Endothelial cell (in vitro differentiated cells): ENCODE data around the gene SUSD5. TPM values are rescaled to one million over a fixed set of nuclear protein-coding genes. Genes with fewer than 3 reads are reported as not detected.
A peak's percentile ranks its signal among the peaks of the same experiment; 100 is the strongest.

Experiments used
- DNase-seq: peaks from one replicate; pipeline ENCODE4 v3.0.0; 2021; ENCODE audit warnings: low spot score
- H3K27ac Mint-ChIP-seq: one replicate; pipeline ENCODE4 v1.8.0; 2021; ENCODE audit warnings: mixed read lengths, inconsistent platforms; ENCODE audit not compliant: unreplicated experiment
- H3K27me3 Mint-ChIP-seq: one replicate; pipeline ENCODE4 v1.8.0; 2021; ENCODE audit warnings: mild to moderate bottlenecking, moderate library complexity, mixed read lengths, inconsistent platforms; ENCODE audit not compliant: unreplicated experiment
- H3K36me3 Mint-ChIP-seq: one replicate; pipeline ENCODE4 v1.8.0; 2021; ENCODE audit warnings: mild to moderate bottlenecking, low read depth, mixed read lengths, inconsistent platforms; ENCODE audit not compliant: unreplicated experiment
- H3K4me1 Mint-ChIP-seq: one replicate; pipeline ENCODE4 v1.8.0; 2021; ENCODE audit warnings: mild to moderate bottlenecking, mixed read lengths, inconsistent platforms; ENCODE audit not compliant: unreplicated experiment
- H3K4me3 Mint-ChIP-seq: one replicate; pipeline ENCODE4 v1.8.0; 2021; ENCODE audit warnings: mild to moderate bottlenecking, mixed read lengths, inconsistent platforms; ENCODE audit not compliant: unreplicated experiment
- H3K9me3 Mint-ChIP-seq: one replicate; pipeline ENCODE4 v1.8.0; 2021; ENCODE audit warnings: mixed read lengths, inconsistent platforms; ENCODE audit not compliant: unreplicated experiment
- CTCF ChIP-seq: fragments of 200-600 bp; sonication (generic); IDR thresholded peaks from one replicate; pipeline ENCODE4 v1.5.0; 2021; ENCODE audit warnings: antibody characterized with exemption; ENCODE audit not compliant: unreplicated experiment
- total RNA-seq: library from RNA; stranded (reverse); fragmentation: NEBNext Ultra II Directional; extraction: Animal tissue kit (Norgen Biotek cat#: 25700); gene quantifications from one replicate; pipeline ENCODE4 v1.2.1, GENCODE V29; 2021; ENCODE audit not compliant: unreplicated experiment

The SUSD5 gene
- total RNA-seq, 1 donor from 2014 or later: 3.9 TPM

GRCh38 chr3:33171580-33171979 is 47.0 kb downstream of the SUSD5 start:
- no peak for TF ChIP-seq CTCF
- H3K4me3 Mint-ChIP-seq: no peak overlapping the region
- H3K27ac Mint-ChIP-seq: peak overlapping the region; percentile 55
- H3K27me3 Mint-ChIP-seq: peaks cover 3% of the 10 kb centered on the region
- peaks cover 3% of the 10 kb centered on the region for H3K36me3 Mint-ChIP-seq
- DNase-seq: no peak
- no peaks in the 10 kb centered on the region for H3K9me3 Mint-ChIP-seq
- H3K4me1 Mint-ChIP-seq: peaks cover 9% of the 10 kb centered on the region

GRCh38 chr3:33170531-33170930 is 48.1 kb downstream of the SUSD5 start:
- H3K4me3 Mint-ChIP-seq: no peak overlapping the region
- peaks cover 3% of the 10 kb centered on the region for H3K36me3 Mint-ChIP-seq
- peaks cover 3% of the 10 kb centered on the region for H3K27me3 Mint-ChIP-seq
- H3K27ac Mint-ChIP-seq: no peak overlapping the region
- TF ChIP-seq CTCF: no peak
- no peak for DNase-seq
- H3K9me3 Mint-ChIP-seq: no peaks in the 10 kb centered on the region
- peaks cover 9% of the 10 kb centered on the region for H3K4me1 Mint-ChIP-seq

- no peak overlapping the region for H3K27ac Mint-ChIP-seq
- no peaks in the 10 kb centered on the region for H3K36me3 Mint-ChIP-seq
- H3K4me1 Mint-ChIP-seq: peaks cover 9% of the 10 kb centered on the region
- DNase-seq: no peak
- no peaks in the 10 kb centered on the region for H3K9me3 Mint-ChIP-seq
- peaks cover 3% of the 10 kb centered on the region for H3K27me3 Mint-ChIP-seq
- no peak for TF ChIP-seq CTCF
- H3K4me3 Mint-ChIP-seq: no peak overlapping the region
Measured at GRCh38 chr3:33167716-33168336, 50.8 kb downstream of the SUSD5 start.

- TF ChIP-seq CTCF: no peak
- DNase-seq: no peak
- H3K4me3 Mint-ChIP-seq: no peak overlapping the region
- H3K36me3 Mint-ChIP-seq: no peaks in the 10 kb centered on the region
- peaks cover 3% of the 10 kb centered on the region for H3K27me3 Mint-ChIP-seq
- H3K27ac Mint-ChIP-seq: no peak overlapping the region
- H3K9me3 Mint-ChIP-seq: no peaks in the 10 kb centered on the region
- peaks cover 9% of the 10 kb centered on the region for H3K4me1 Mint-ChIP-seq
Measured at GRCh38 chr3:33167284-33167683, 51.3 kb downstream of the SUSD5 start.

- Mint-ChIP-seq H3K9me3 (no peaks in the 10 kb centered on the region), H3K4me3 (no peak overlapping the region), H3K27me3 (no peaks in the 10 kb centered on the region), H3K27ac (no peak overlapping the region), H3K4me1 (no peaks in the 10 kb centered on the region), H3K36me3 (no peaks in the 10 kb centered on the region)
- TF ChIP-seq CTCF: no peak
- no peak for DNase-seq
Measured at GRCh38 chr3:33166095-33166494, 52.5 kb downstream of the SUSD5 start.
